ENCODE measurements around the gene MRPL38.

The MRPL38 gene

DNA sequence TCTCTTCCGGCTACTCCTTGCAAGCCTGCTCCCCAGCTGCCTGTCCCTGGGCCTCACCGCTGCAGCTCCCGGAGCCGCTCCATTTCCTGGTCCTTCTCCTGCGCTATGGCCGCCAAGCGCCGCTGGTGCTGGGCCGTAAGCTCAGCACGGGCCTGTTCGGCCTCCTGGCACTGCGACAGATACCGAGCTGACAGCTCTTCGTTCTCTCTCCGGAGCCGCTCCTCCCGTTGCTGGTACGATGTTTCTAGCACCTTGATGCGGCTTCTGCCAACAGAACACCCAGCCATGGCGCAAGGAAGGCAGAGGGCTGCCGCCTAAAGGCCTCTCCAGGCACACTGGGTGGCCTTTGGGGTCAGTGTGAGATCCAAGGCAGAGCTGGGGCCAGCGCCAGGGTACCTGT is 14.9 kb upstream of the MRPL38 start:
- Histone ChIP-seq H3K27me3 (ENCODE audit: insufficient read depth, low read length) (no peaks in the 10 kb centered on the region), H3K4me1 (ENCODE audit: control insufficient read depth, insufficient read depth, low read length, unreplicated experiment) (no peaks in the 10 kb centered on the region), H2AFZ (ENCODE audit: low read length, unreplicated experiment) (no peak overlapping the region), H3K79me2 (ENCODE audit: control insufficient read depth, insufficient read depth, low read length, unreplicated experiment) (no peaks in the 10 kb centered on the region), H3K27ac (ENCODE audit: low read depth, low read length) (no peak overlapping the region), H3K36me3 (ENCODE audit: insufficient read depth, low read length) (no peaks in the 10 kb centered on the region), H3K4me3 (ENCODE audit: low read depth, low read length) (no peak overlapping the region)

DNA sequence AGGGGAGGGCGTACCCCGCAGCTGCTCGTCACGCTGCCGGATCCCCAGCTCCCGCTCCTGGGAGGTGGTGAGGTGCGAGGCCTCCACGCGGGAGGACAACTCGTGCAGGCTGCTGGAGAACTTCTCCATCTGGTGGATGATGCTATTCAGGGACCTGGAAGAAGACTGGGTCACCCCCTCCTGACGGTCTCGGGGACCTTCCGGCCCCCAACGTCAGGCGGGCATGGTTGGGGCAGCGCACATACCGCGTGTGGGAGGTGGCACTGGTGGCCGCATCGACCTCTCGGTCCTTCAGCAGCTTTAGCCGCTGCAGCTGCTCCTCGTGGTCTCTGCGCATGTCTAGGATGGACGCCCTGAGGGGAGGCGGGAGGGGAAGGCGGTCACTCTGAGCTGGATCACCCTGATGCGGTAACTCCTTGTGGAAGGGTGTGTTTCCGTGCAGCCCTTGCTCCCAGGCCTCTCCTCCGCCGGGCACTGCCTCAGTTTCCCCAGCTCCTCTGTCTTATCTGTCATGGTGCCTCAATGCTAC is 13.3 kb upstream of the MRPL38 start:
- Histone ChIP-seq H3K4me3 (ENCODE audit: low read depth, low read length) (no peak overlapping the region), H3K27ac (ENCODE audit: low read depth, low read length) (no peak overlapping the region), H3K4me1 (ENCODE audit: control insufficient read depth, insufficient read depth, low read length, unreplicated experiment) (no peaks in the 10 kb centered on the region), H3K27me3 (ENCODE audit: insufficient read depth, low read length) (no peaks in the 10 kb centered on the region), H3K79me2 (ENCODE audit: control insufficient read depth, insufficient read depth, low read length, unreplicated experiment) (no peaks in the 10 kb centered on the region), H3K36me3 (ENCODE audit: insufficient read depth, low read length) (no peaks in the 10 kb centered on the region), H2AFZ (ENCODE audit: low read length, unreplicated experiment) (no peak overlapping the region)

DNA sequence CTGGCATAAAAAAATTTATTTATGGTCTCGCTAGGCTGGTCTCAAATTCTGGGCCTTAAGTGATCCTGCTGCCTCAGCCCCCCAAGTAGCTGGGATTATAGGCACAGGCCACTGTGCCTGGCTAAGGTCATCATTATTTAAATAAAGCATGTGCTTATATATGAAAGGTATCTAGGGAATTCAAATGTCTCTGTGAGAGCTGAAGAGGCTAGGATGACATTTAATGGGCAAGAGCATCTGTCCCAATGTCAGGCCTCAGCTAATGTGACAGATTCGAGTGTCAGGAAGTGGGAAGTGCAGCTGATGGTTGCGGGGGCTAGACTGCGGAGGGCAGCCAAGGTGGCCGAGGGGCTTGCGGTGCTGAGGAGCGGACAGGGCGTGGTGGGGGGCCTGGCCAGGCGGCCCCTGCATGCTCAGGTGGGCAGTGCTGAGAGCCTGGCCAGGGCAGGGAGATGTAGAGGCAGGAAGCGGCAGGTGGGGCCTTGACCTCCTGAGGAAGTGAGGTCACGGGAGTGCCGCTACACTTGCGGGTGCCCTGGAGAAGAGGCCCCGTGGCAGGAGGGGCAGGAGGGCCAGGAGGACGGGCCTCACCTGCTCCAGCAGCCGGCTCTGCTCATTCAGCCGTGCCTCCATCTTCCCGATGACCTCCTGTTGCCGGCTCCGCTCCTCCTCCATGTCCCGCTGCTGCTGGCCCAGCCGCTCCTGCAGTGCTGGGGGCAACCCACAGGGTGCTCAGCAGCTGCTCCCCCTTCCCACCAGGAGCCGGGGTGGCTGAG is 12.6 kb upstream of the MRPL38 start:
- Histone ChIP-seq H2AFZ (ENCODE audit: low read length, unreplicated experiment) (no peak overlapping the region), H3K4me1 (ENCODE audit: control insufficient read depth, insufficient read depth, low read length, unreplicated experiment) (no peaks in the 10 kb centered on the region), H3K27me3 (ENCODE audit: insufficient read depth, low read length) (no peaks in the 10 kb centered on the region), H3K4me3 (ENCODE audit: low read depth, low read length) (no peak overlapping the region), H3K36me3 (ENCODE audit: insufficient read depth, low read length) (no peaks in the 10 kb centered on the region), H3K27ac (ENCODE audit: low read depth, low read length) (no peak overlapping the region), H3K79me2 (ENCODE audit: control insufficient read depth, insufficient read depth, low read length, unreplicated experiment) (no peaks in the 10 kb centered on the region)

DNA sequence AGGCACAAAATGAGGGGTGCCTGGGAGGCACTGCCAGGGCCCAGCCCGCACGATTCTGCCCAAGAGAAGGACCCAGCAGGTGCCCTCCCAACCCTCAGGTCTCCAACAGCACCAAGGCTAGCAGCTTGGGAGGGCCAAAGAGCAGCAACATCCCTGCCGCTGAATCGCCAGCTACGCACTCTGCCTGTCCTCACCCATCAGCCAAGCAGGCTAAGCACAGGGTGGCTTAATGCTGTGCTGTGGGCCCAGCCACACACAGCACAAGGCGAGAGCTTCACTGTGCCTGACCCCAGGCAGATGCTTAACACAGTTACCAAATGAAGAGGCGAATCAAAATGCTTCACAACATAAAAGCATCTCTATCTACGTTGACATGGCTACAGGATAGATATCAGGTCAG is 10.6 kb upstream of the MRPL38 start:
- no peaks in the 10 kb centered on the region for H3K4me1 ChIP-seq (ENCODE audit: control insufficient read depth, insufficient read depth, low read length, unreplicated experiment)
- no peaks in the 10 kb centered on the region for H3K27me3 ChIP-seq (ENCODE audit: insufficient read depth, low read length)
- H3K27ac ChIP-seq (ENCODE audit: low read depth, low read length): no peak overlapping the region
- no peaks in the 10 kb centered on the region for H3K36me3 ChIP-seq (ENCODE audit: insufficient read depth, low read length)
- no peak overlapping the region for H3K4me3 ChIP-seq (ENCODE audit: low read depth, low read length)
- H2AFZ ChIP-seq (ENCODE audit: low read length, unreplicated experiment): no peak overlapping the region
- no peaks in the 10 kb centered on the region for H3K79me2 ChIP-seq (ENCODE audit: control insufficient read depth, insufficient read depth, low read length, unreplicated experiment)

DNA sequence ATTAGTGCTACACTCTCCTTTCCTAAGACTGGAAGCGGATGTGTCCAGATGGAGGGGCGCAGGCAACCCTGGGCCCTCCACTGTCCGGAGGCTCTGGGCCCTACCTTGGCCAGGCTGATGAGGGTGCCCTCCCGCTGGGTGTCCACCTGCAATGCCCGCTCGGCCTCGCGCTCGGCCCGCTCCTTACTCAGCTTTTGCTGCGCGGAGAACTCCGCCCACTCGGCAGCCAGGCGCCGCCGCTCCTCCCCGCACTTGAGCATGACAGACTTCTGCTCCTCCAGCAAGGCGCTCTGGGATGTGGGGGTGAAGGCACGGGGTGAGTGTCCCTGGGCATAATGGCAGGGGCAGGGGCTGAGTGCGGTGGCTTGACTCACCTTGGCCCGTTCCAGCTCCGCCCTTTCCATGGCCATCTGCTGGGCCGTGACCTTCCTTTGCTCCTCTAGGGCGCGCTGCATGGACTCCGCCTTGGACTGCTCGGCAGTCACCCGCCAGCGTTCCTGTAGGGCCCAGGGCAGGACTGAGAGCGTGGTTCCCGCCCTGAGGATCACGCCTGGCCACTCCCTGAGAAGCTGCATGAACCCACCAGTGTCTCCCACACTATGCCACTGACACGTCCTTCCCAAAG is 10.1 kb upstream of the MRPL38 start:
- H2AFZ ChIP-seq (ENCODE audit: low read length, unreplicated experiment): no peak overlapping the region
- H3K27me3 ChIP-seq (ENCODE audit: insufficient read depth, low read length): no peaks in the 10 kb centered on the region
- no peak overlapping the region for H3K27ac ChIP-seq (ENCODE audit: low read depth, low read length)
- no peak overlapping the region for H3K4me3 ChIP-seq (ENCODE audit: low read depth, low read length)
- H3K79me2 ChIP-seq (ENCODE audit: control insufficient read depth, insufficient read depth, low read length, unreplicated experiment): no peaks in the 10 kb centered on the region
- H3K36me3 ChIP-seq (ENCODE audit: insufficient read depth, low read length): no peaks in the 10 kb centered on the region
- no peaks in the 10 kb centered on the region for H3K4me1 ChIP-seq (ENCODE audit: control insufficient read depth, insufficient read depth, low read length, unreplicated experiment)

DNA sequence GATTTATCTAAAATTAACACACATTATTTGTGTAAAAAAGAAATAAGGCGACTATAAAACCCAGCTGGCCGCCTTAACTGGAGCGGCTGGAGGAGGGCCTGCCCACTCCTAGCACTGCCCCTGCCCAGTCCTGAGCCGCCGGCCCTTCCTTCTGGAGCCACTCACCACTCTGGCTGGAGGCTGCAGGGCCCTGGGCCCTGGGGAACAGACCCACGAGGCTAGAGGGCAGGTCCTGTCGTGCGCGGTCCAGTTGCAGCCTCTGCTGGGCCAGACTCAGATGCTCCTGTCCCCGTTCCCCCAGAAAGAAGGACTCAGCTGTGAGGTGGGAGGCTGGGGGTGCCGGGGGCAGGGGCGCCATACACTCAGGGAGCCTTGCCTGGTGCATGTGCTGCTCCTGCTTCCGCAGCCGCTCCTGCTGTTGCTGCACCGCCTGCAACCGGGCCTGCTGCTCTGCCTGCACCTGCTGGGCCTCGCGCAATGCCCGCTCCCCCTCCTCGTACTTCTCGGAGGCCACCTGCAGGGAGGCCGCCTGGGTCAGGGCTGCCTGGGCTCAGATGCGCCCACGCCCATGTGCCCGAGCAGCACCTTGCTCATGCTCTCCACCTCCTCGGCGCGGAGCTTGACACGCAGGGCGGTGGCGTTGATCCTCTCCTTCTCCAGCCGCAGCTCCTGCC is 9.0 kb upstream of the MRPL38 start:
- Histone ChIP-seq H3K27me3 (ENCODE audit: insufficient read depth, low read length) (no peaks in the 10 kb centered on the region), H2AFZ (ENCODE audit: low read length, unreplicated experiment) (no peak overlapping the region), H3K4me3 (ENCODE audit: low read depth, low read length) (no peak overlapping the region), H3K27ac (ENCODE audit: low read depth, low read length) (no peak overlapping the region), H3K4me1 (ENCODE audit: control insufficient read depth, insufficient read depth, low read length, unreplicated experiment) (no peaks in the 10 kb centered on the region), H3K36me3 (ENCODE audit: insufficient read depth, low read length) (no peaks in the 10 kb centered on the region), H3K79me2 (ENCODE audit: control insufficient read depth, insufficient read depth, low read length, unreplicated experiment) (no peaks in the 10 kb centered on the region)

DNA sequence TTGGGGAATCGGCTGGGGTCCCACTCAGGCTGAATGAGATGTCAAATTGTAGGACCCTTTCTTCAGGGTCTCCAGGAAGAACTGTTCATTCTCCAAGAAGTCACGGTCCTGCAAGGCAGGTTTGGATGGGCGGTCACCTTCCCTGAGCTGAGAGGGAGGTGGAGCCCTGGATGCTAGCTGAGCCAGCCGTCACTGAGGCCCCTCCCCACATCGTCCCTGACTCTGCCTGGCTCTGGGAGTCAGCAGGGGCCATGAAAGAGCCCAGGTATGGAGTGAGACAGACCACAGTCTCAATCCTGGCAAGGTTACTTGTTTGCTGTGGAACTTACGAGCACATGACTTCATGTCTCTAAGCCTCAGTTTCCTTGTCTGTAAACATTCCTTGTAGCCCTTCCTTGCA is 6.0 kb upstream of the MRPL38 start:
- no peaks in the 10 kb centered on the region for H3K27me3 ChIP-seq (ENCODE audit: insufficient read depth, low read length)
- no peak overlapping the region for H3K4me3 ChIP-seq (ENCODE audit: low read depth, low read length)
- no peaks in the 10 kb centered on the region for H3K79me2 ChIP-seq (ENCODE audit: control insufficient read depth, insufficient read depth, low read length, unreplicated experiment)
- H3K27ac ChIP-seq (ENCODE audit: low read depth, low read length): no peak overlapping the region
- H3K4me1 ChIP-seq (ENCODE audit: control insufficient read depth, insufficient read depth, low read length, unreplicated experiment): no peaks in the 10 kb centered on the region
- H3K36me3 ChIP-seq (ENCODE audit: insufficient read depth, low read length): no peaks in the 10 kb centered on the region
- no peak overlapping the region for H2AFZ ChIP-seq (ENCODE audit: low read length, unreplicated experiment)

DNA sequence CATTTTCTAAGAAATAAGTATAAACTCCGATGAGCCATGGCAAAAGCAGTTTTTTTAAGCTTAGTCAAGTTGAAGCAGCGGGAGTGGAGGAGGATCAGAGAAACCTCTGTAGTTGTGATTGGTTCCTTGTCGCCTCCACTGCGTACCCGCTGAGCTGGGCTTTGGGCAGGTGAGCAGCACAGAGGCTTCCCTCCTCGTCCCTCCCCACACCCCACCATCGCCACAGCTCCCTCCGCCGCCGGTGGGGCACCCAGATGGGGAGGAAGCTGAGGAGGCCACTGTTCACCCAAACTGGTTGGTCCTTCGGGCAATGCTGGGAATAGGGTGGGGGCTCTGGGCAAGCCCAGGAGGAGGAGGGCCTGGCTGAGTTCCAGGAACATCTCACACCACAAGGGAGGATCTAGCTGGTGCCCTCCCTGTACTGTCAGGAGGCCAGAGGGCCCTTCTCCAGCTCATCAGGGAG is 5.2 kb upstream of the MRPL38 start:
- H3K4me3 ChIP-seq (ENCODE audit: low read depth, low read length): no peak overlapping the region
- no peaks in the 10 kb centered on the region for H3K27me3 ChIP-seq (ENCODE audit: insufficient read depth, low read length)
- H3K27ac ChIP-seq (ENCODE audit: low read depth, low read length): no peak overlapping the region
- no peak overlapping the region for H2AFZ ChIP-seq (ENCODE audit: low read length, unreplicated experiment)
- no peaks in the 10 kb centered on the region for H3K79me2 ChIP-seq (ENCODE audit: control insufficient read depth, insufficient read depth, low read length, unreplicated experiment)
- no peaks in the 10 kb centered on the region for H3K36me3 ChIP-seq (ENCODE audit: insufficient read depth, low read length)
- no peaks in the 10 kb centered on the region for H3K4me1 ChIP-seq (ENCODE audit: control insufficient read depth, insufficient read depth, low read length, unreplicated experiment)

DNA sequence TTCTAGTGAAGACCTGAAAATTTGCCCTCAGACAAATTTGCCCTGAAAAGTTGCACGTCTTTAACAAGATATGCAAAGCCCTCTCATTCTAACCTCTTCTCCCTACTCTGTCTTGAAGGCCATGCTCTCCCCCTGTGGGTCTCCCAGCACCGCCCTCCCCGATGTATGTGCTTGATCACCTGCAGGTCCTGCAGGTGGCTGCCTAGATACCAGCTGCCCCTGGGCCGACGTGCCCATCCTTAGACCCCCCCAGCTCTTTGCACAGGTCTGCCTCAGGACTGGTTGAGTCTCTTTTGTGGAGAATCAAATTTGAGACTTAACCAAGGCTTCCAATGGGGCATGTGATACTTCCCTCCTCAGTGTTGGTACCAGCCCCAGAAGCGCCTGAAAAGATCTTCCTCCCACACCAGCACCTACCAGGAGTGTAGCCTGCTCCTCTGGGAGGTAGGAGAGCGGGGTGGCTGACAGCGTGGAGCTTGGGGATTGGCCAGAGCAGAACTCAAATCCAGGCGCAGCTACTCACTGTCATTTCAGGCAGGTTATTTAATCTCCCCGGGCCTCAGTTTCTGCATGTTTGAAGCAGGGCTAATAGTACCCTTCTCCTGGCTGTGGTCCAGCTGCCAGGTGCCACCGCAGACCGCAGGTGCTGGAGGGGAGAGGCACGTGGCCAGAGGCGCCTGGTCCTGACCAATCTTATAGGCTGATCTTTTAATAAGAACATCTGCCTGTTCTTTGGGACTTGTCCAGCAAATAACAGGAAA is 4.5 kb upstream of the MRPL38 start:
- Histone ChIP-seq H3K36me3 (ENCODE audit: insufficient read depth, low read length) (no peaks in the 10 kb centered on the region), H3K4me1 (ENCODE audit: control insufficient read depth, insufficient read depth, low read length, unreplicated experiment) (no peaks in the 10 kb centered on the region), H3K79me2 (ENCODE audit: control insufficient read depth, insufficient read depth, low read length, unreplicated experiment) (peaks cover 3% of the 10 kb centered on the region), H3K27me3 (ENCODE audit: insufficient read depth, low read length) (no peaks in the 10 kb centered on the region), H2AFZ (ENCODE audit: low read length, unreplicated experiment) (no peak overlapping the region), H3K4me3 (ENCODE audit: low read depth, low read length) (no peak overlapping the region), H3K27ac (ENCODE audit: low read depth, low read length) (no peak overlapping the region)

DNA sequence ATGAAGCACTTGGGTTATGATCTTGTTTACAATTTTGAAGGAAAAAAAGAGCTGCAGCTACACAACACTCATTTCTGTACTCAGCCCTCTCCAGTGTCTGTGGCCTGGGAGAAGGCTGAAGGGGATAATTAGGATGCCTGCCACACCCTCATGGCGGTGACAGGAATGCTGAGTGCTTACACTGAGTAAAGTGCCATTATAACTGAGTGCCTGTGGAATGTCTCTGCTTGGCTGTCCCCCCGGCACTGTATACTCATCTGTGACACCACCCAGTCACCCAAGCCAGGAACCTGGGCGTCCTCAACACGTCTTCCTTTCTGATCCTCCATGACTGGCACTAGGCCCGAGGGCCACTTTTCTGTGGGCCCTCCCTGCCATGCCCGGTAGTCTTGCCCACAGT is 3.5 kb upstream of the MRPL38 start:
- Histone ChIP-seq H3K27ac (ENCODE audit: low read depth, low read length) (no peak overlapping the region), H3K36me3 (ENCODE audit: insufficient read depth, low read length) (no peaks in the 10 kb centered on the region), H3K79me2 (ENCODE audit: control insufficient read depth, insufficient read depth, low read length, unreplicated experiment) (peaks cover 7% of the 10 kb centered on the region), H2AFZ (ENCODE audit: low read length, unreplicated experiment) (no peak overlapping the region), H3K27me3 (ENCODE audit: insufficient read depth, low read length) (no peaks in the 10 kb centered on the region), H3K4me1 (ENCODE audit: control insufficient read depth, insufficient read depth, low read length, unreplicated experiment) (peaks cover 7% of the 10 kb centered on the region), H3K4me3 (ENCODE audit: low read depth, low read length) (no peak overlapping the region)

Data from ACC112 (cell line).